HG02798 (cell line): Measurements from ENCODE around the gene MAPK13.
"Not testable (repeated sequence)": the region's sequence is repeated elsewhere in the genome, so short reads cannot be mapped to it uniquely, and the experiment has no call there.

Experiments used
- ATAC-seq: cut with Tn5 transposase; IDR thresholded peaks from one replicate; pipeline ENCODE4 v1.9.1; 2021; ENCODE audit warnings: mild to moderate bottlenecking; ENCODE audit not compliant: unreplicated experiment, poor library complexity

MAPK13 gene

GRCh38 chr6:36129941-36130666 lies at the start of gene MAPK13:
Gene MAPK13, plus strand, starts transcription at chr6:36130513. Its CDS starts 70 bp downstream, at chr6:36130583.
- no peak for ATAC-seq

- no peak for ATAC-seq
Measured at GRCh38 chr6:36082318-36082717, 48.0 kb upstream of the MAPK13 start.

GRCh38 chr6:36083446-36083845 lies 46.9 kb upstream of the MAPK13 start:
- no peak for ATAC-seq

GRCh38 chr6:36088204-36088603 lies 42.1 kb upstream of the MAPK13 start:
- not testable (repeated sequence) for ATAC-seq

- ATAC-seq = no peak
Measured at GRCh38 chr6:36089048-36089447, 41.3 kb upstream of the MAPK13 start.

- no peak for ATAC-seq
Measured at GRCh38 chr6:36094238-36094637, 36.1 kb upstream of the MAPK13 start.

- ATAC-seq = peak; percentile 72
Measured at GRCh38 chr6:36094753-36095496, 35.4 kb upstream of the MAPK13 start.

- ATAC-seq = no peak
Measured at GRCh38 chr6:36095497-36096391, 34.6 kb upstream of the MAPK13 start.

- no peak for ATAC-seq
Measured at GRCh38 chr6:36098253-36098919, 31.9 kb upstream of the MAPK13 start.

- no peak for ATAC-seq
Measured at GRCh38 chr6:36098920-36099647, 31.2 kb upstream of the MAPK13 start.

- ATAC-seq = no peak
Measured at GRCh38 chr6:36099869-36100483, 30.3 kb upstream of the MAPK13 start.

GRCh38 chr6:36101691-36102090 lies 28.6 kb upstream of the MAPK13 start:
- ATAC-seq = no peak

- no peak for ATAC-seq
Measured at GRCh38 chr6:36102853-36103252, 27.5 kb upstream of the MAPK13 start.

GRCh38 chr6:36104836-36105235 lies 25.5 kb upstream of the MAPK13 start:
- ATAC-seq = no peak

GRCh38 chr6:36109092-36109491 lies 21.2 kb upstream of the MAPK13 start:
- ATAC-seq = no peak

GRCh38 chr6:36110050-36110449 lies 20.3 kb upstream of the MAPK13 start:
- ATAC-seq = no peak

GRCh38 chr6:36110863-36111262 lies 19.4 kb upstream of the MAPK13 start:
- ATAC-seq = no peak

- no peak for ATAC-seq
Measured at GRCh38 chr6:36111526-36111925, 18.8 kb upstream of the MAPK13 start.

- ATAC-seq = no peak
Measured at GRCh38 chr6:36113049-36113448, 17.3 kb upstream of the MAPK13 start.
